Activated T-cell treated with anti-CD3 and anti-CD28 coated beads, Interleukin-2, amount 50 U/mL, for 1 hour (primary cell): Measurements from ENCODE around the gene ACSBG1.

Source experiments
- DNase-seq: peaks from one replicate; pipeline ENCODE4 v3.0.0-alpha.2; 2020

ACSBG1 gene

GRCh38 chr15:78201281-78202190 is 32.8 kb downstream of the ACSBG1 start:
- no peak for DNase-seq

GRCh38 chr15:78200276-78200930 is 34.0 kb downstream of the ACSBG1 start:
- DNase-seq, result no peak

GRCh38 chr15:78197632-78198031 is 36.7 kb downstream of the ACSBG1 start:
- DNase-seq, result no peak

GRCh38 chr15:78195735-78196201 is 38.6 kb downstream of the ACSBG1 start:
- DNase-seq, result peak; percentile 61

- DNase-seq, result no peak
Observed at GRCh38 chr15:78194568-78194925, 39.8 kb downstream of the ACSBG1 start.

GRCh38 chr15:78193731-78194567 is 40.4 kb downstream of the ACSBG1 start:
- DNase-seq, result no peak

- DNase-seq, result no peak
Observed at GRCh38 chr15:78192826-78193594, 41.4 kb downstream of the ACSBG1 start.

GRCh38 chr15:78182821-78183220 is 51.5 kb downstream of the ACSBG1 start:
- DNase-seq, result no peak

GRCh38 chr15:78182336-78182700 is 52.0 kb downstream of the ACSBG1 start:
- no peak for DNase-seq

- DNase-seq, result no peak
Observed at GRCh38 chr15:78179906-78180305, 54.5 kb downstream of the ACSBG1 start.

- no peak for DNase-seq
Observed at GRCh38 chr15:78179286-78179840, 55.0 kb downstream of the ACSBG1 start.

- no peak for DNase-seq
Observed at GRCh38 chr15:78178064-78178463, 56.3 kb downstream of the ACSBG1 start.

- peak; percentile 43 for DNase-seq
Observed at GRCh38 chr15:78177447-78177873, 56.9 kb downstream of the ACSBG1 start.

GRCh38 chr15:78175330-78175729 is 59.0 kb downstream of the ACSBG1 start:
- no peak for DNase-seq

GRCh38 chr15:78174401-78174800 is 60.0 kb downstream of the ACSBG1 start:
- no peak for DNase-seq

- no peak for DNase-seq
Observed at GRCh38 chr15:78171864-78172472, 62.4 kb downstream of the ACSBG1 start.

GRCh38 chr15:78170848-78171773 is 63.3 kb downstream of the ACSBG1 start:
- DNase-seq, result no peak

GRCh38 chr15:78168608-78169007 is 65.8 kb downstream of the ACSBG1 start:
- no peak for DNase-seq

- DNase-seq, result no peak
Observed at GRCh38 chr15:78167227-78167888, 67.0 kb downstream of the ACSBG1 start.

- no peak for DNase-seq
Observed at GRCh38 chr15:78164010-78164409, 70.4 kb downstream of the ACSBG1 start.
